H1 (cell line): ENCODE results near the gene TBX6. TPM values are rescaled to one million over a fixed set of nuclear protein-coding genes. Genes with fewer than 3 reads are reported as not detected.

ENCODE experiments used
- CHD2 ChIP-seq: IDR thresholded peaks from 2 replicates; pipeline ENCODE4 v1.6.1; 2012; ENCODE audit warnings: low read length, improper control_type of control experiment
- POLR2A ChIP-seq, 2 experiments: IDR thresholded peaks; 1 replicate in 1 of 2; 2 replicates in 1 of 2; pipeline ENCODE4 v1.6.1; 2011; ENCODE audit warnings: low read depth in 2 of 2, low read length in 2 of 2, mild to moderate bottlenecking in 2 of 2; ENCODE audit errors: control extremely low read depth in 1 of 2
- RAD21 ChIP-seq, 2 experiments: IDR thresholded peaks in 1 of 2; conservative IDR thresholded peaks in 1 of 2; 2 replicates each; pipeline ENCODE4 v1.6.1; 2011; ENCODE audit warnings: low read depth in 2 of 2, low read length in 2 of 2, improper control_type of control experiment in 1 of 2, inconsistent platforms in 1 of 2, mild to moderate bottlenecking in 1 of 2, moderate library complexity in 1 of 2
- SIX5 ChIP-seq: IDR thresholded peaks from 2 replicates; pipeline ENCODE4 v1.6.1; 2011; ENCODE audit warnings: mild to moderate bottlenecking, low read depth, low read length
- SP4 ChIP-seq: IDR thresholded peaks from 2 replicates; pipeline ENCODE4 v1.6.1; 2012; ENCODE audit warnings: low read length, inconsistent platforms
- SRF ChIP-seq: IDR thresholded peaks from 2 replicates; pipeline ENCODE4 v1.6.1; 2011; ENCODE audit warnings: mild to moderate bottlenecking, low read depth, low read length, moderate library complexity
- TCF12 ChIP-seq: IDR thresholded peaks from 2 replicates; pipeline ENCODE4 v1.6.1; 2011; ENCODE audit warnings: low read depth, mild to moderate bottlenecking, low read length
- ZNF274 ChIP-seq: IDR thresholded peaks from 2 replicates; pipeline ENCODE4 v1.7.0; 2012; ENCODE audit warnings: low read length, borderline replicate concordance; ENCODE audit errors: extremely low read depth
- polyA plus RNA-seq, 7 experiments: library from polyadenylated mRNA; depleted of rRNA in 3 of 7; stranded (reverse) in 5 of 7; unstranded in 2 of 7; fragments of >200 nt in 5 of 7; fragments of 200-250 nt in 2 of 7; gene quantifications; 1 replicate in 5 of 7; 2 replicates in 1 of 7; 4 replicates in 1 of 7; pipeline versions ENCODE4 v1.2.1 to v1.2.3, GENCODE V29; 2011 to 2013; ENCODE audit warnings: missing spikeins in 2 of 7, mixed read lengths in 2 of 7
- total RNA-seq: library from RNA; stranded (reverse); fragmentation: NEBNext Ultra II Directional; extraction: Animal tissue kit (Norgen Biotek cat#: 25700); gene quantifications from 2 replicates; pipeline ENCODE4 v1.2.1, GENCODE V29; 2021
- TF ChIP-seq, protein P1 (sequence below): fragments of 300-600 bp; sonication (generic); IDR thresholded peaks from 2 replicates; pipeline ENCODE4 v1.7.1; 2012; ENCODE audit warnings: low read length, moderate library complexity, mild to moderate bottlenecking, inconsistent platforms; ENCODE audit not compliant: insufficient replicate concordance
- TF ChIP-seq, protein P2 (sequence below): IDR thresholded peaks from 2 replicates; pipeline ENCODE4 v1.6.1; 2012; ENCODE audit warnings: inconsistent platforms

The TBX6 gene
- total and polyA plus RNA-seq, 2 of the 8 experiments (the other 6 are each of a cell fraction or from before 2014, with no cell fraction given), result 2.2 to 2.8 TPM

DNA sequence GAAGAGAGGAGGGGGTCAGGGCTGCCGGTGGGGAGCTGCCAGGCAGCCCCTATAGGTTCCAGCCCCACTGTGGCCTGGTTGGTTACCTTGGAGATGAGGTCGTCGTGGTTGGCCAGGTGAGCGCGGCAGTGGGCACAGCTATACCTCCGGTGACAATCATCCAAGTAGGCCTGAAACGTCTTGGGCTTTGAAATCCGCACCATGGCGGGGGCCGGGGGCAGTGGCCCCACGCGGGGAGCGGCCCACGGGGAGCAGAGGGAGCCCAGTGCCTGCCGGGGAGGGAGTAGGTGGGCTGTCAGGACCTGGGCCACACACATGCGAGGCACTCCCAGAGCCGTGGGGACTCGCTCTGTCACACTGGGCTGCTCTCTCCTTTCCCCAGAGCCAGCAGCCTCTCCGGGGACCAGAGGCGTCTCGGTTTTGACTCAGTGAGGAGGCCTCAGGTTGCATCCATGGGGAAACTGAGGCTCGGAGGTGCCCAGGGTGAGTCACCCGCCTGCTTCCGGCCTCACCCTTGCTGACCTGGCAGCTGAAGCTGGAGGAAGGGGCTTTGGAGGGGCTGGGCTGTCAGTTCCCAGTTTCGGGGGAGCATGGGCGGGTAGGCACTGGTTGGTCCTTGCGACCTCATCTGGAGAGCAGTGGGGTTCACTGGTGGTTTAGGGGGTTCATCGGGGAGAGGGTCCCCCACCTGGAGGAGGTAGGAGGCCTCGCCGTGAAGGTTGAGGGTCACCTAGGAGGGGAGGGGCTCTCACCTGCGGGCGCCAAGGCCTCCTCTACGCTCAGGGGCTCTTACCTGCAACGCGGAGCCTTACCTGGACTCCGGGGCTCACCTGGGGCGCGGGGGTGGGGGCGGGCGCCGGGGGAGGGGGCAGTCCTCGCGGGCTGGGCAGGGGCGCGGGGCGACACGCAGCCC is 3.7 kb upstream of the TBX6 start (continued):
- TF ChIP-seq, protein P1, sequence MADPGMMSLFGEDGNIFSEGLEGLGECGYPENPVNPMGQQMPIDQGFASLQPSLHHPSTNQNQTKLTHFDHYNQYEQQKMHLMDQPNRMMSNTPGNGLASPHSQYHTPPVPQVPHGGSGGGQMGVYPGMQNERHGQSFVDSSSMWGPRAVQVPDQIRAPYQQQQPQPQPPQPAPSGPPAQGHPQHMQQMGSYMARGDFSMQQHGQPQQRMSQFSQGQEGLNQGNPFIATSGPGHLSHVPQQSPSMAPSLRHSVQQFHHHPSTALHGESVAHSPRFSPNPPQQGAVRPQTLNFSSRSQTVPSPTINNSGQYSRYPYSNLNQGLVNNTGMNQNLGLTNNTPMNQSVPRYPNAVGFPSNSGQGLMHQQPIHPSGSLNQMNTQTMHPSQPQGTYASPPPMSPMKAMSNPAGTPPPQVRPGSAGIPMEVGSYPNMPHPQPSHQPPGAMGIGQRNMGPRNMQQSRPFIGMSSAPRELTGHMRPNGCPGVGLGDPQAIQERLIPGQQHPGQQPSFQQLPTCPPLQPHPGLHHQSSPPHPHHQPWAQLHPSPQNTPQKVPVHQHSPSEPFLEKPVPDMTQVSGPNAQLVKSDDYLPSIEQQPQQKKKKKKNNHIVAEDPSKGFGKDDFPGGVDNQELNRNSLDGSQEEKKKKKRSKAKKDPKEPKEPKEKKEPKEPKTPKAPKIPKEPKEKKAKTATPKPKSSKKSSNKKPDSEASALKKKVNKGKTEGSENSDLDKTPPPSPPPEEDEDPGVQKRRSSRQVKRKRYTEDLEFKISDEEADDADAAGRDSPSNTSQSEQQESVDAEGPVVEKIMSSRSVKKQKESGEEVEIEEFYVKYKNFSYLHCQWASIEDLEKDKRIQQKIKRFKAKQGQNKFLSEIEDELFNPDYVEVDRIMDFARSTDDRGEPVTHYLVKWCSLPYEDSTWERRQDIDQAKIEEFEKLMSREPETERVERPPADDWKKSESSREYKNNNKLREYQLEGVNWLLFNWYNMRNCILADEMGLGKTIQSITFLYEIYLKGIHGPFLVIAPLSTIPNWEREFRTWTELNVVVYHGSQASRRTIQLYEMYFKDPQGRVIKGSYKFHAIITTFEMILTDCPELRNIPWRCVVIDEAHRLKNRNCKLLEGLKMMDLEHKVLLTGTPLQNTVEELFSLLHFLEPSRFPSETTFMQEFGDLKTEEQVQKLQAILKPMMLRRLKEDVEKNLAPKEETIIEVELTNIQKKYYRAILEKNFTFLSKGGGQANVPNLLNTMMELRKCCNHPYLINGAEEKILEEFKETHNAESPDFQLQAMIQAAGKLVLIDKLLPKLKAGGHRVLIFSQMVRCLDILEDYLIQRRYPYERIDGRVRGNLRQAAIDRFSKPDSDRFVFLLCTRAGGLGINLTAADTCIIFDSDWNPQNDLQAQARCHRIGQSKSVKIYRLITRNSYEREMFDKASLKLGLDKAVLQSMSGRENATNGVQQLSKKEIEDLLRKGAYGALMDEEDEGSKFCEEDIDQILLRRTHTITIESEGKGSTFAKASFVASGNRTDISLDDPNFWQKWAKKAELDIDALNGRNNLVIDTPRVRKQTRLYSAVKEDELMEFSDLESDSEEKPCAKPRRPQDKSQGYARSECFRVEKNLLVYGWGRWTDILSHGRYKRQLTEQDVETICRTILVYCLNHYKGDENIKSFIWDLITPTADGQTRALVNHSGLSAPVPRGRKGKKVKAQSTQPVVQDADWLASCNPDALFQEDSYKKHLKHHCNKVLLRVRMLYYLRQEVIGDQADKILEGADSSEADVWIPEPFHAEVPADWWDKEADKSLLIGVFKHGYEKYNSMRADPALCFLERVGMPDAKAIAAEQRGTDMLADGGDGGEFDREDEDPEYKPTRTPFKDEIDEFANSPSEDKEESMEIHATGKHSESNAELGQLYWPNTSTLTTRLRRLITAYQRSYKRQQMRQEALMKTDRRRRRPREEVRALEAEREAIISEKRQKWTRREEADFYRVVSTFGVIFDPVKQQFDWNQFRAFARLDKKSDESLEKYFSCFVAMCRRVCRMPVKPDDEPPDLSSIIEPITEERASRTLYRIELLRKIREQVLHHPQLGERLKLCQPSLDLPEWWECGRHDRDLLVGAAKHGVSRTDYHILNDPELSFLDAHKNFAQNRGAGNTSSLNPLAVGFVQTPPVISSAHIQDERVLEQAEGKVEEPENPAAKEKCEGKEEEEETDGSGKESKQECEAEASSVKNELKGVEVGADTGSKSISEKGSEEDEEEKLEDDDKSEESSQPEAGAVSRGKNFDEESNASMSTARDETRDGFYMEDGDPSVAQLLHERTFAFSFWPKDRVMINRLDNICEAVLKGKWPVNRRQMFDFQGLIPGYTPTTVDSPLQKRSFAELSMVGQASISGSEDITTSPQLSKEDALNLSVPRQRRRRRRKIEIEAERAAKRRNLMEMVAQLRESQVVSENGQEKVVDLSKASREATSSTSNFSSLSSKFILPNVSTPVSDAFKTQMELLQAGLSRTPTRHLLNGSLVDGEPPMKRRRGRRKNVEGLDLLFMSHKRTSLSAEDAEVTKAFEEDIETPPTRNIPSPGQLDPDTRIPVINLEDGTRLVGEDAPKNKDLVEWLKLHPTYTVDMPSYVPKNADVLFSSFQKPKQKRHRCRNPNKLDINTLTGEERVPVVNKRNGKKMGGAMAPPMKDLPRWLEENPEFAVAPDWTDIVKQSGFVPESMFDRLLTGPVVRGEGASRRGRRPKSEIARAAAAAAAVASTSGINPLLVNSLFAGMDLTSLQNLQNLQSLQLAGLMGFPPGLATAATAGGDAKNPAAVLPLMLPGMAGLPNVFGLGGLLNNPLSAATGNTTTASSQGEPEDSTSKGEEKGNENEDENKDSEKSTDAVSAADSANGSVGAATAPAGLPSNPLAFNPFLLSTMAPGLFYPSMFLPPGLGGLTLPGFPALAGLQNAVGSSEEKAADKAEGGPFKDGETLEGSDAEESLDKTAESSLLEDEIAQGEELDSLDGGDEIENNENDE, result no peak
- TF ChIP-seq SP4, result no peak
- TF ChIP-seq POLR2A (IDR thresholded peaks at IDR 0.05; ENCODE audit: control extremely low read depth in 1 of 2, low read depth in 2 of 2, low read length in 2 of 2), result no peak
- TF ChIP-seq ZNF274, result no peak
- TF ChIP-seq CHD2, result no peak
- no peak for TF ChIP-seq RAD21 (IDR thresholded peaks at IDR 0.05 in 1 of 2, conservative IDR thresholded peaks at IDR 0.05 in 1 of 2; ENCODE audit: low read depth in 2 of 2, low read length in 2 of 2)
- TF ChIP-seq, protein P2, sequence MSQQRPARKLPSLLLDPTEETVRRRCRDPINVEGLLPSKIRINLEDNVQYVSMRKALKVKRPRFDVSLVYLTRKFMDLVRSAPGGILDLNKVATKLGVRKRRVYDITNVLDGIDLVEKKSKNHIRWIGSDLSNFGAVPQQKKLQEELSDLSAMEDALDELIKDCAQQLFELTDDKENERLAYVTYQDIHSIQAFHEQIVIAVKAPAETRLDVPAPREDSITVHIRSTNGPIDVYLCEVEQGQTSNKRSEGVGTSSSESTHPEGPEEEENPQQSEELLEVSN, result no peak
- no peak for TF ChIP-seq SRF
- no peak for TF ChIP-seq SIX5
- TF ChIP-seq TCF12, result no peak
